Stimulated activated CD8-positive, alpha-beta memory T cell treated with anti-CD3 and anti-CD28 coated beads, Interleukin-4, amount 100 ng/mL, for 1 hour (primary cell): Measurements from ENCODE around the gene B4GALNT4.
"Not testable (repeated sequence)": the region's sequence is repeated elsewhere in the genome, so short reads cannot be mapped to it uniquely, and the experiment has no call there.

Source experiments
- DNase-seq, 2 donors: peaks; one replicate each; pipeline ENCODE4 v3.0.0-alpha.2; 2020; ENCODE audit warnings: low read depth in 2 of 2, low spot score in 1 of 2

Gene B4GALNT4

DNA sequence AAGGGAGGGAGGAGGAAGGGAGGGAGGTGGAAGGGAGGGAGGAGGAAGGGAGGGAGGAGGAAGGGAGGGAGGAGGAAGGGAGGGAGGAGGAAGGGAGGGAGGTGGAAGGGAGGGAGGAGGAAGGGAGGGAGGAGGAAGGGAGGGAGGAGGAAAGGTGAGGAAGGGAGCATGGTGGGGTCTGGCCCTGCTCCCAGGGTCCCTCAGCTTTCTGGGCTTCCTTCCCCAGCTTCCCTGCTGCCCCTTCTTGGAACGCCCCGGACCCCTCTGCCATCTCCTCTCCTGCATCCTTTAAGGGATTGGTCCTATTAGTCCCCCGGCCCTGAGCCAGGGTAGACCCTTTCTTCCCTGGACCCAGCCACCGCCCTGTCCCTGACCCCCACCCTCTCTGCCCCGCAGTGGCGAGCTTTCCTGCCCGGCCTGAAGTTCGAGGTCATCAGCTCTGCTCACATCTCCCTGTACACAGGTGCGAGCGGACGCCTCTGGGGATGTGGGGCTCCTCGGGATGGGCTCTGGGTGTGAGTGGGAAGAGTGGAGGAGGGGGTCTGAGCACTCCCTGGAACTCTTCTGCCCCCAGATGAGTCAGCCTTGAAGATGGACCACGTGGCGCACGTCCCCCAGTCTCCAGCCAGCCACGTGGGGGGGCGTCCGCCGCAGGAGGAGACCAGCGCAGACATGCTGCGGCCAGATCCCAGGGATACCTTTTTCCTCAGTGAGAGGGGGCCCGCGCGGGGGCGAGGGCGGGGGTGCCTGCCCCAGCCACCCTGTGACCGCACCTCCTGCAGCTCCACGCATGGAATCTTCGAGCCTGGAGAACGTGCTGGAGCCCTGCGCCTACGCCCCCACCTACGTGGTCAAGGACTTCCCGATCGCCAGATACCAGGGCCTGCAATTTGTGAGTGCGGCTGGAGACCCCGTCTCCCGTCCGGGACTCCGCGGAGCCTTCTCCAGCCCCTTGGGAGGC lies 6.0 kb downstream of the B4GALNT4 start:
- DNase-seq, result no peak

GRCh38 chr11:376531-377173 lies 7.4 kb downstream of the B4GALNT4 start:
- DNase-seq, result no peak

GRCh38 chr11:377174-377865 lies 8.0 kb downstream of the B4GALNT4 start:
- DNase-seq, result no peak

DNA sequence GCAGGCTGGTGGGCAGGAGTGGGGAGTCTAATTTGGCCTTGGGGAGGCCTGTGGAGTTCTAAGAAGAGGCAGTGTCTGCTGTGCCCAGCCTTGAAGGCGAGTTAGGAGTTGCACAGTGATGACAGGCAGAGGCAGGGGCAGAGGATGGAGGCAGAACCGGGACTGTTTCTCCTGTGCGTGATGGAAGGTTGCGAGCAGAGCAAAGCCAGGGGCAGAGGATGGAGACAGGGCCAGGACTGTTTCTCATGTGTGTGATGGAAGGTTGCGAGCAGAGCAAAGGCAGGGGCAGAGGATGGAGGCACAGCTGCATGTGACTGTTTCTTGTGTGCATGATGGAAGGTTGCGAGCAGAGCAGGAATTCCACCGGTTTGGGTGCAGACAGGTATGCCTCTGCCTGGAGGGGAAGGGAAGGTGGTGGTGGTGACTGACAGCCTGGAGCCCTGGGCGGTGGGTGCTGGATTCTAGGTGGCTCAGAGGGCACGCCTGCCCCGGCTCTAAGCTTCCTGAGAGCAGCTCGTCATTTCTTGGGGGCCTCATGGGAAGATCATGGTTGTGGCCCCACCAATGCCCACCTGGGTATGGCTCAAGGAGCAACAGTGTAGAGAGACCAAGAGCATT lies 8.7 kb downstream of the B4GALNT4 start:
- no peak for DNase-seq

DNA sequence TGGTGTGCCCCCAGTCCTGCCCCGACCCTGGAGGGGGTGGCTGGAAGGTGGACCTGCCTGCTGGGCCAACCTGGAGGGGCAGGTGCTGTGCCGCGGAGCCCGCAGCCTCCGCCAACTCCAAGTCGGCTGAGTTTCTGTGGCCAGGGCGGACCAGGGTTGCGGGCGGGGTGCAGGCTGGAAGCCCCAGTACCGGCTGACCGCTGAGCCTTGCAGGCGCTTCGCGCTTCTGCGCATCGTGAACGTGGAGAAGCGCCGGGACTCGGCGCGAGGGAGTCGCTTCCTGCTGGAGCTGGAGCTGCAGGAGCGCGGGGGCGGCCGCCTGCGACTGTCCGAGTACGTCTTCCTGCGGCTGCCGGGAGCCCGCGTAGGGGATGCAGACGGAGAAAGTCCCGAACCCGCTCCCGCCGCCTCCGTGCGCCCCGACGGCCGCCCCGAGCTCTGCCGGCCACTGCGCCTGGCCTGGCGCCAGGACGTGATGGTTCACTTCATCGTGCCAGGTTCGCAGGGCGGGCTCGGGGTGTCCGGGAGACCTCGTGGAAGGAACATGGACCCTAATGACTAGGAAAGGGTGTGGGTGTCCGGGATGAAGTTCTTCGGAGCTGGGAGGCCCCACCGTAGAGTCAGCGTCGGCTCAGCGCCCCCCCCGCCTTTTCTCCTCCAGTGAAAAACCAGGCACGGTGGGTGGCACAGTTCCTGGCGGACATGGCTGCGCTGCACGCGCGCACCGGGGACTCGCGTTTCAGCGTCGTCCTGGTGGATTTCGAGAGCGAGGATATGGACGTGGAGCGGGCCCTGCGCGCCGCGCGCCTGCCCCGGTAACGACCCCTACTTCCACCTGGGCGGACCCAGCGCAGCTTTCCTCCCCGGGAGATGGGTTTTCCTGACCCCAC lies 10.2 kb downstream of the B4GALNT4 start:
- no peak for DNase-seq

DNA sequence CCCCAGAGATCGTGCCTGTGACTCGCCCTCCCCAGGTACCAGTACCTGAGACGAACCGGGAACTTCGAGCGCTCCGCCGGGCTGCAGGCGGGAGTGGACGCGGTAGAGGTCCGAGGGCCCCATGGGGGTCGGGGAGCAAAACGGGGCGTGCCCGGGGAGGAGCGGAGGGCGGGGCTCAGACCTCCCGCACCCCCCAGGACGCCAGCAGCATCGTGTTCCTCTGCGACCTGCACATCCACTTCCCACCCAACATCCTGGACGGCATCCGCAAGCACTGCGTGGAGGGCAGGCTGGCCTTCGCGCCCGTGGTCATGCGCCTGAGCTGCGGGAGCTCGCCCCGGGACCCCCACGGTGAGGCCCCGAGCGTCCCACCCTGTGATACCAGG lies 10.8 kb downstream of the B4GALNT4 start:
- no peak for DNase-seq

DNA sequence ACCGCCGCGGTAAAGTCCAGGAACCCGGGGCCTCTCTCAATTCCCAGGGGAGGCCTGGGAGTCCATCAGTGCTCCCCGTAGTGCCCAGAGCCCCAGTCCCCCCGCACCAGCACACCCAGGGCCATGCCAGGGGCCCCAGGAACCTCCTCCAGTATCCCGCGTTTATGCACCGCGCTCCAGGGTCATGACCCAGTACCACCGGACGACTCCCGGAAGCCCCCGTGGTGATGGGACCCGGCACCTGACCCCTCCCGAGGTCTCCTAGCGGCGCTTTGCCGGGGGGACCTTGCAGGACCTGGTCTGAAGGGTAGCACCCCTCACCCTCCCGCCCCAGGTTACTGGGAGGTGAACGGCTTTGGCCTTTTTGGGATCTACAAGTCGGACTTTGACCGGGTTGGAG lies 11.2 kb downstream of the B4GALNT4 start:
- DNase-seq, result no peak

DNA sequence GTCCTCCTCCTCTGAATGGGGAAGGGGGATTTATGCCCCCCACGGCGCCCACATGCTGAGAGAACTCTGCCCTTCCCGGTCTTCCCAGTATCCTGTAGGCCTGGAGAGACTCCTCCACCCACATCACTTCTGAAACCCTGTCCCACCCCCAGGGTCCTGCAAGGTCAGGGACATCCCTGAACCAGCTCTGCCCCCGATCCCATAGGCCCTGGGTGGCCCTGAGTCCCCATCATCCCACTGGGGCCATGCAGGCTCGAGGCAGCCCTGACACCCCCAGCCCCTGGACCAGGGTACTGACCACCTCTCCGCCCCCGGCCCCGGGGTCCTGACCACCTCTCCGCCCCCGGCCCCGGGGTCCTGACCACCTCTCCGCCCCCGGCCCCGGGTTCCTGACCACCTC lies 11.7 kb downstream of the B4GALNT4 start:
- DNase-seq, result no peak

DNA sequence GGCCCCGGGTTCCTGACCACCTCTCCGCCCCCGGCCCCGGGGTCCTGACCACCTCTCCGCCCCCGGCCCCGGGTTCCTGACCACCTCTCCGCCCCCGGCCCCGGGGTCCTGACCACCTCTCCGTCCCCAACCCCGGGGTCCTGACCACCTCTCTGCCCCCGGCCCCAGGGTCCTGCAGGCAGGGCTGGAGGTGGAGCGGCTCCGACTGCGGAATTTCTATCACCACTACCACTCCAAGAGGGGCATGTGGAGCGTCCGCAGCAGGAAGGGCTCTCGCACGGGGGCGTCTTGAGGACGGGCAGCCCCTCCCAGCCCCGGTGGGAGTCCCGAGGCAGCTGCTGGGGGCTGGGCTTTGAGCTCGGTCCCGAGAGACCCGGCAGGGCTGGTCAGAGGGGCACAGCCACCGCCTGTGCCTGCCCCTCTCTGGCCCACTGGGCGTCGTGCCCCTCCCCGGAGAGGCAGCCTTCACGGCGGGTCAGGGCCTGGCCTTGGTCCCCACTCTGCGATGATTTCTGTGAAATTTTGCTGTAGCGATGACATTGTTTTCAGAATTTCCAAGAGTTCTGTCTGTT lies 12.3 kb downstream of the B4GALNT4 start:
- DNase-seq, result no peak

- DNase-seq, result no peak
Observed at GRCh38 chr11:382081-382629, 12.9 kb downstream of the B4GALNT4 start.

DNA sequence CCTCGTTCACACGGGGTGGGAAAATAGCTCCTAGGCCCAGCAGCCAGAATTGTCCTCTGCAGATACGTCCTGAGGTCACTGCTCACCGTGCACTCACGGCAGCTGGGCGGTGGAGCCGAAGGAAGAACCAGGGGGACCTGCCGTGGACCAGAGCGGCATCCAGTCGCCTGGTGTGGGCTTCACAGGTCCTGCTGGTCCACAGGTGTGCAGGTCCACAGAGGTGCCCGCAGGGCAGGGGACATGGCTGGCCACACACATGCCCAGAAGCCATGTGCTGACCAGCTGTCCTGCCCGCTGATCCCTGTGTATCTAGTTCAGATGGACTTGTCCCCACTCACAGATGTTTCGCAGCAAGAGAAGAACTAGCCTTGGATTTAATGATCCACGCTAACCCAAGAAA lies 14.1 kb downstream of the B4GALNT4 start:
- DNase-seq, result no peak

GRCh38 chr11:384511-384910 lies 15.2 kb downstream of the B4GALNT4 start:
- DNase-seq, result no peak

GRCh38 chr11:385594-386351 lies 16.5 kb downstream of the B4GALNT4 start:
- DNase-seq, result no peak

- DNase-seq, result no peak
Observed at GRCh38 chr11:386483-386882, 17.2 kb downstream of the B4GALNT4 start.

DNA sequence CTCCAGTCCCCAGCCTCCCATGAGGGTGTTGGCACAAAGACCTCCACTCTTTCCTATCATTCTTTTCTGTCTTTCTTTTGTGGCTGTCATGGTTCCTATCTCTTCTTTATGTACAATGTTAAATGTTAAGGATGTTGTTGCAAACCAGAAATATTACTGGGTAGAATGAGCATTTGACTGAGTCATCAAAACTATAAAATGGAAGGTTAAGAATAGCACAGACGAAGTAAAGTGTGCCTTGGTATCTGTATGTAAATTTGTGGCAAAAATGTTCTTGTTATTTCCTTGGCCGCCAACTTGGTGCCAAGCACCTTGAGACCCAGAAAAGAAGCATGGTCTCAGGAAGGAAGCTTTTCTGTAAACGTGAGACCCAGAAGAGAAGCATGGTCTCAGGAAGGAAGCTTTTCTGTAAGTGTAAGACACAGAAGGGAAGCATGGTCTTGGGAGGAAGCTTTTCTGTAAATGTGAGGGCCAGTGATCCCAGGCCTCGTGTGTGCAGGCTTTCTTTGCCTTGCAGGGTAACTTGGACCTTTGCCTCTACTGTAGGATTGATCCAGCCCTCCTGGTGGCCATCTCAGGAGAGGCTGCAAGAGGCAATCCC lies 18.0 kb downstream of the B4GALNT4 start:
- no peak for DNase-seq

- DNase-seq, result not testable (repeated sequence)
Observed at GRCh38 chr11:389369-389768, 20.1 kb downstream of the B4GALNT4 start.

DNA sequence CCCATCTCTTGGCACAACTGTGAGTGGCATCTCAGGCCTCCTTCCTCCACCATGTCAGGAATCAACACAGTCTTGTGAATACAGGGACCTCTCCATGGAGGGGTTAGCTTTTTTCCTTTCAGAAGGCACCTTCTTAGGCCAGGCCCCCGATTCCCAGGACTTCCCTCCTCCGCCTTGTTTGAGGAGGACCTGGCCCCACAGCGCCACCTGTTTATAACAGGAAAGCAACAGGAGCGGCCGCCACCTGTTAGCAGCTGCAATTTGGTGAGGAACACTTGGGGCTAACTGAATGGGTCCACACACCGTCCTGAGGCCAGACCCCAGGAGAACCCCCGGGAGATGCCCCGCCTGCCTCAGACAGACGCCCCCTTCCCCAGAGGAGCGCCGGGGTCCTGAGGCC lies 20.9 kb downstream of the B4GALNT4 start:
- DNase-seq, result no peak

DNA sequence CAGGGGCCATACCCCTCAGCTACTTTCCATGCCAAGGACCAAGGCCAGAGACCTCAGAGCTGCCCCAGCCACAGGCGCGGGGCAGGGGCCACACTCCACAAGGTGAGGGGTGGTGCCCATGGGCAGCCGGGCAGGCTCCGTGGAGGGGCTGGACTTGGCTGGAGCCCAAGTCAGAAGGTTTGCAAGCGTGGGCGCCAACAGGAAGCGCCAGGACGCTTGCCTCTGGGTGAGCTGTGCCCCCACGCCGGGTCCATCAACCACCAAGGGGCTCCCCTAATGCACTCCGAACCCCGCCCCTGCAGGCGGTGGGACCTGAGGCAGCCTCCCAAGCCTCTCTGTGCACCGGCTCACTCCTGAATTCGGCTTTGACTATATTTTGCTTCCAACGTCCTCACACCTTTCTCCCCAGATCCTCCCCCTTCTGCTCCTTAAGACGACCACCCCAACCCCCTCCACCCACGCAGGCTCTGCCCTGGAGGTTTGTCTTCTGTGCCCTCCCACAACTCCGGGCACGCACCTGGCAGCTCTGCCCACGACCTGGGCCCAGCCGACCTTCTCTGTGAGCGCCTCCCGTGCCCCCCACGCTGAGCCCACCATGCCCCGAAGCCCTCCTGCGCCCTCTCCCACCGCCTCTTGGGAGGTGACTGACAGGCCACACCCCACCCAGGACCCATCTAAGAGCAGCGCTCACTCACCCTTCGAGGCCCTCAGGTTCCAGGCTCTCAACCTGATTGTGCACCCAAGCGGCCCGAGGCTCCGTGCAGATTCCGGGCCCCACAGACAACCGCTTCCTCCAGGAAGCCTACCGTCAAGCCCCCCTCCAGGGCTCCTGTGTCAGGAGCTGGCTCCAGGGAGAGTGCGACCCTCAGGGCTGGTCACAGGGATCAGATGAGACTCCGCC lies 22.1 kb downstream of the B4GALNT4 start:
- no peak for DNase-seq
